ENCODE data around the gene MOSPD2.

MOSPD2 gene

GRCh38 chrX:14915596-14915995, 42.4 kb downstream of the MOSPD2 start:
- DNase-seq (ENCODE audit: low spot score): no peak

GRCh38 chrX:14916017-14916674, 42.9 kb downstream of the MOSPD2 start:
- DNase-seq (ENCODE audit: low spot score): no peak

- no peak for DNase-seq (ENCODE audit: low spot score)
These were observed 46.2 kb downstream of the MOSPD2 start for GRCh38 chrX:14919407-14919806.

- DNase-seq (ENCODE audit: low spot score): no peak
These were observed 47.0 kb downstream of the MOSPD2 start for GRCh38 chrX:14920196-14920595.

- DNase-seq (ENCODE audit: low spot score): no peak
These were observed 49.2 kb downstream of the MOSPD2 start for GRCh38 chrX:14922437-14922836.

- no peak for DNase-seq (ENCODE audit: low spot score)
These were observed 50.5 kb downstream of the MOSPD2 start for GRCh38 chrX:14923761-14924160.

- DNase-seq (ENCODE audit: low spot score): no peak
These were observed 53.2 kb downstream of the MOSPD2 start for GRCh38 chrX:14926471-14926870.

- DNase-seq (ENCODE audit: low spot score): no peak
These were observed 54.2 kb downstream of the MOSPD2 start for GRCh38 chrX:14927401-14927800.

- DNase-seq (ENCODE audit: low spot score): no peak
These were observed 57.4 kb downstream of the MOSPD2 start for GRCh38 chrX:14930663-14931062.

GRCh38 chrX:14932136-14932535, 58.9 kb downstream of the MOSPD2 start:
- DNase-seq (ENCODE audit: low spot score): no peak

GRCh38 chrX:14934423-14934822, 61.2 kb downstream of the MOSPD2 start:
- DNase-seq (ENCODE audit: low spot score): no peak

- DNase-seq (ENCODE audit: low spot score): no peak
These were observed 63.3 kb downstream of the MOSPD2 start for GRCh38 chrX:14936561-14936960.

- DNase-seq (ENCODE audit: low spot score): no peak
These were observed 66.4 kb downstream of the MOSPD2 start for GRCh38 chrX:14939644-14940043.

GRCh38 chrX:14941301-14941700, 68.1 kb downstream of the MOSPD2 start:
- no peak for DNase-seq (ENCODE audit: low spot score)

GRCh38 chrX:14942341-14942740, 69.1 kb downstream of the MOSPD2 start:
- DNase-seq (ENCODE audit: low spot score): no peak

- DNase-seq (ENCODE audit: low spot score): no peak
These were observed 70.7 kb downstream of the MOSPD2 start for GRCh38 chrX:14943962-14944361.

GRCh38 chrX:14946606-14947155, 73.5 kb downstream of the MOSPD2 start:
- DNase-seq (ENCODE audit: low spot score): no peak

GRCh38 chrX:14948691-14949090, 75.5 kb downstream of the MOSPD2 start:
- no peak for DNase-seq (ENCODE audit: low spot score)

- DNase-seq (ENCODE audit: low spot score): no peak
These were observed 83.8 kb downstream of the MOSPD2 start for GRCh38 chrX:14956813-14957582.

- no peak for DNase-seq (ENCODE audit: low spot score)
These were observed 90.4 kb downstream of the MOSPD2 start for GRCh38 chrX:14963447-14964236.

GRCh38 chrX:14964500-14964899, 91.3 kb downstream of the MOSPD2 start:
- no peak for DNase-seq (ENCODE audit: low spot score)
